OCI-LY1 (cell line): ENCODE data around the gene ADARB2.

Source experiments
- H2AFZ ChIP-seq: fragments of 200-600 bp; sonication (generic), shearing (Covaris generic); 2 replicates; pipeline ENCODE4 v1.6.0; 2014; ENCODE audit warnings: antibody characterized with exemption, mild to moderate bottlenecking, low read length
- H3F3A ChIP-seq: fragments of 200-600 bp; sonication (generic), shearing (Covaris generic); 2 replicates; pipeline ENCODE4 v1.6.0; 2014; ENCODE audit warnings: mild to moderate bottlenecking, antibody characterized with exemption, low read length, moderate library complexity; ENCODE audit not compliant: insufficient read depth
- H3K27ac ChIP-seq: fragments of 200-600 bp; sonication (generic); 2 replicates; pipeline ENCODE4 v1.5.1; 2014; ENCODE audit warnings: low read length, mixed run types, mild to moderate bottlenecking, low read depth; ENCODE audit not compliant: poor library complexity, severe bottlenecking
- H3K27me3 ChIP-seq: fragments of 200-600 bp; sonication (generic); 2 replicates; pipeline ENCODE4 v1.6.0; 2014; ENCODE audit warnings: antibody characterized with exemption, mild to moderate bottlenecking, low read length, moderate library complexity; ENCODE audit not compliant: insufficient read depth
- H3K36me3 ChIP-seq: fragments of 200-600 bp; sonication (generic); 2 replicates; pipeline ENCODE4 v1.6.1; 2014; ENCODE audit warnings: mild to moderate bottlenecking, antibody characterized with exemption, low read length, moderate library complexity, mixed read lengths; ENCODE audit not compliant: insufficient read depth
- H3K4me1 ChIP-seq: fragments of 200-600 bp; sonication (generic); 2 replicates; pipeline ENCODE4 v1.5.1; 2014; ENCODE audit warnings: mild to moderate bottlenecking, low read length, moderate library complexity; ENCODE audit not compliant: insufficient read depth, severe bottlenecking
- H3K4me2 ChIP-seq: fragments of 200-600 bp; sonication (generic), shearing (Covaris generic); 2 replicates; pipeline ENCODE4 v1.6.1; 2014; ENCODE audit warnings: low read length
- H3K4me3 ChIP-seq: fragments of 200-600 bp; sonication (generic); 2 replicates; pipeline ENCODE4 v1.5.1; 2014; ENCODE audit warnings: low read length, low read depth, mild to moderate bottlenecking, mixed read lengths; ENCODE audit not compliant: poor library complexity, severe bottlenecking
- H3K79me2 ChIP-seq: fragments of 200-600 bp; shearing (Covaris generic); 2 replicates; pipeline ENCODE4 v1.6.1; 2016; ENCODE audit warnings: mixed run types, low read length, mixed read lengths; ENCODE audit not compliant: insufficient read depth
- H3K9ac ChIP-seq: fragments of 200-600 bp; sonication (generic), shearing (Covaris generic); 2 replicates; pipeline ENCODE4 v1.6.1; 2014; ENCODE audit warnings: mild to moderate bottlenecking, low read length, mixed read lengths
- H3K9me2 ChIP-seq: fragments of 200-600 bp; sonication (generic), shearing (Covaris generic); 2 replicates; pipeline ENCODE4 v1.6.1; 2014; ENCODE audit warnings: low read depth, mild to moderate bottlenecking, low read length, mixed read lengths
- H3K9me3 ChIP-seq: fragments of 200-600 bp; shearing (Covaris generic); 2 replicates; pipeline ENCODE4 v1.6.1; 2014; ENCODE audit warnings: low read length, mixed read lengths
- H4K20me1 ChIP-seq: fragments of 200-600 bp; sonication (generic), shearing (Covaris generic); 2 replicates; pipeline ENCODE4 v1.6.0; 2016; ENCODE audit warnings: mild to moderate bottlenecking, low read length; ENCODE audit not compliant: insufficient read depth
- EZH2 ChIP-seq: fragments of 200-600 bp; sonication (generic), shearing (Covaris generic); IDR thresholded peaks from 2 replicates; pipeline ENCODE4 v1.8.0; 2017; ENCODE audit warnings: borderline replicate concordance, mixed run types, mild to moderate bottlenecking, antibody characterized with exemption, low read length, moderate library complexity, mixed read lengths
- TF ChIP-seq, protein P1 (sequence below): fragments of 200-600 bp; sonication (generic), shearing (Covaris generic); IDR thresholded peaks from 2 replicates; pipeline ENCODE4 v1.5.1; 2017; ENCODE audit warnings: mild to moderate bottlenecking, antibody characterized with exemption, low read length, moderate library complexity, mixed read lengths

ADARB2 gene

DNA sequence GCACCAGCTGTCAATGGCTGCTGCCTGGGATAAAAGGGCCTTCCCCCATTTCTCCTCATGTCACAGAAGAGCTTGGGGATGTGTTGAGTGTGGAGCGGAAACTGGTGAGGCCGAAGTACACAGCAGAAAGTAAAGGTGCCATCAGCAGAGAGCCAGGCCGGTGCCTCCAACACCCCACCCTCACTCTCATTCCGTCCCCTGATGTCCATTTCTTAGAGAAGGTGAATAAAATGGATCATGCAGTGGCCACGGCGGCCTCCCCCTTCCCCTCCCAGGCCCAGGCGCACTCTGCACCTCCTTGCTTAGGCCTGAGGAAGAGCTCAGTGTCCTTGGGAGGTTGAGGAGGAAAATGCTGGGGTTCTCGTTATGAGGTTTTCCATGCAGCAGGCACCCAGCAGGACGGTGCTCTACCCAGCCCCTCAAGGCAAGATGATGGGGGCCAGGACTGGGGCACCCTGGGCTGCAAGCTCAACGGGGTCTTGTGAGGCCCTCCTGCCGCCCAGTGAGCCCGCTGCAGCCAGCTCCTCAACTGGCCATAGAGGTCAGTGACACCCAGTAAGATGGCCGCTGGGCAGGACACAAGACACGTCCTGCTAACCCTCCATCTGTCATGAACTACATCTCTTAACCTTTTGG, 163.9 kb downstream of the ADARB2 start:
- H4K20me1 ChIP-seq: no peaks in the 10 kb centered on the region
- H3K9me2 ChIP-seq: no peaks in the 10 kb centered on the region
- no peak overlapping the region for H2AFZ ChIP-seq
- H3F3A ChIP-seq: 0 out of 2 replicates have a peak, but pooled peaks cover 7% of the 10 kb centered on the region
- no peaks in the 10 kb centered on the region for H3K36me3 ChIP-seq
- H3K4me2 ChIP-seq: no peak overlapping the region; the same call in 1 of the 2 replicates
- H3K79me2 ChIP-seq: no peaks in the 10 kb centered on the region
- no peaks in the 10 kb centered on the region for H3K27me3 ChIP-seq
- H3K4me1 ChIP-seq: peaks cover 77% of the 10 kb centered on the region
- no peak overlapping the region for H3K27ac ChIP-seq
- no peak overlapping the region for H3K4me3 ChIP-seq
- H3K9ac ChIP-seq: no peak overlapping the region
- TF ChIP-seq, protein P1, sequence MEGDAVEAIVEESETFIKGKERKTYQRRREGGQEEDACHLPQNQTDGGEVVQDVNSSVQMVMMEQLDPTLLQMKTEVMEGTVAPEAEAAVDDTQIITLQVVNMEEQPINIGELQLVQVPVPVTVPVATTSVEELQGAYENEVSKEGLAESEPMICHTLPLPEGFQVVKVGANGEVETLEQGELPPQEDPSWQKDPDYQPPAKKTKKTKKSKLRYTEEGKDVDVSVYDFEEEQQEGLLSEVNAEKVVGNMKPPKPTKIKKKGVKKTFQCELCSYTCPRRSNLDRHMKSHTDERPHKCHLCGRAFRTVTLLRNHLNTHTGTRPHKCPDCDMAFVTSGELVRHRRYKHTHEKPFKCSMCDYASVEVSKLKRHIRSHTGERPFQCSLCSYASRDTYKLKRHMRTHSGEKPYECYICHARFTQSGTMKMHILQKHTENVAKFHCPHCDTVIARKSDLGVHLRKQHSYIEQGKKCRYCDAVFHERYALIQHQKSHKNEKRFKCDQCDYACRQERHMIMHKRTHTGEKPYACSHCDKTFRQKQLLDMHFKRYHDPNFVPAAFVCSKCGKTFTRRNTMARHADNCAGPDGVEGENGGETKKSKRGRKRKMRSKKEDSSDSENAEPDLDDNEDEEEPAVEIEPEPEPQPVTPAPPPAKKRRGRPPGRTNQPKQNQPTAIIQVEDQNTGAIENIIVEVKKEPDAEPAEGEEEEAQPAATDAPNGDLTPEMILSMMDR: no peak
- no peak for TF ChIP-seq EZH2
- H3K9me3 ChIP-seq: no peaks in the 10 kb centered on the region

DNA sequence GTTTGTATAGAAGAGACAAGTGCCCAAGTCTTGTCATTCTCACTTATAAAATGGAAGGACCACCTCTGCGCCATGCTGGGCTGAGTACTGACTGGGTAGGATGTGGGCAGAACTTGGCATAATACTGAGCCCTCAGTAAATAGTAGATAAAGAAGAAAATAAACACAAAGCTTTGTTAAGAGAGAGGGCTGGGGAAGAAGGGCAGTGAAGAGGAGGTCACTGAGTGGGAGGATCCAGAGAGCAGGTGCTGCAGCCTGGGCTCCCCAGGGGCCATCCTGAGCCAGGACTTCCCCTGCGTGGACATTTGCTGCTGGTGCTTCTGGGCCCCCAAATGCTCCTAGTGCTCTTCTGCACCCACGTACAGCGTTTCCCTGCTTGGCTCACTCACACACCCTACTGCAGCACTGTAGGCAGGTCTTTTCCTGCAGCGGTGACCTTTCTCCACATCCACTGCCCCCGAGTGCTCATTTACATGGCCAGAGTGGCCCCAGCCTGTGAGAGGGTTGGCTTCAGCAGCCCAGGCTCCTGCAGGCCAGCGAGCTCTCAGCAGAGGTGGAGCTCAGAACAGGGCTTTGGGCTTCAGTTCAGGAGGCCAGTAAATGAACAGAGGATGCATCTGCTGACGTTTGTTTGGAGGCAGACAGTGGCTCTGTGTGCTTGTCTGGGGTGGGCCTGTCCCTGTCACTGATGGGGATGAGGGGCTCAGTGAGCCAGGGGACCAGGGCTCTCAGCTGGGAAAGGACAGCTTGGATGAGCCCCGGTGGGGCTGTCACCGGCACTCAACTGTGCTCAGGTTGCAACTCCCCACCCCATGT, 164.6 kb downstream of the ADARB2 start:
- H3K4me1 ChIP-seq: peaks cover 77% of the 10 kb centered on the region
- H3F3A ChIP-seq: 0 out of 2 replicates have a peak, but pooled peaks cover 7% of the 10 kb centered on the region
- no peaks in the 10 kb centered on the region for H3K36me3 ChIP-seq
- no peak overlapping the region for H3K9ac ChIP-seq
- H3K9me2 ChIP-seq: no peaks in the 10 kb centered on the region
- H3K4me3 ChIP-seq: no peak overlapping the region
- H3K4me2 ChIP-seq: no peak overlapping the region; the same call in 1 of the 2 replicates
- TF ChIP-seq, protein P1: no peak
- no peak for TF ChIP-seq EZH2
- H4K20me1 ChIP-seq: no peaks in the 10 kb centered on the region
- no peak overlapping the region for H3K27ac ChIP-seq
- H2AFZ ChIP-seq: no peak overlapping the region
- H3K79me2 ChIP-seq: no peaks in the 10 kb centered on the region
- H3K27me3 ChIP-seq: no peaks in the 10 kb centered on the region
- no peaks in the 10 kb centered on the region for H3K9me3 ChIP-seq

DNA sequence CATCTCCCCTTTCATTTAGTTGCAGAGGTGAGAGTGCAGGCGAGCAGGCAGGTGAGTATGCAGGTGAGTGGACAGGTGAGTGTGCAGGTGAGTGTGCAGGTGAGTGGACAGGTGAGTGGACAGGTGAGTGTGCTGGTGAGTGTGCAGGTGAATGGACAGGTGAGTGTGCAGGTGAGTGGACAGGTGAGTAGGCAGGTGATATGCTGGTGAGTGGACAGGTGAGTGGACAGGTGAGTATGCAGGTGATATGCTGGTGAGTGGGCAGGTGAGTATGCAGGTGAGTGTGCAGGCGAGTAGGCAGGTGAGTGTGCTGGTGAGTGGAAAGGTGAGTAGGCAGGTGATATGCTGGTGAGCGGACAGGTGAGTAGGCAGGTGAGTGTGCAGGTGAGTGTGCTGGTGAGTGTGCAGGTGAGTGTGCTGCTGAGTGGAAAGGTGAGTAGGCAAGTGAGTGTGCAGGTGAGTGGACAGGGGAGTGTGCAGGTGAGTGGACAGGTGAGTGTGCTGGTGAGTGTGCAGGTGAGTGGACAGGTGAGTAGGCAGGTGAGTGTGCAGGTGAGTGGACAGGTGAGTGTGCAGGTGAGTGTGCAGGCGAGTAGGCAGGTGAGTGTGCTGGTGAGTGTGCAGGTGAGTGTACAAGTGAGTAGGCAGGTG, 165.6 kb downstream of the ADARB2 start:
- H3K4me2 ChIP-seq: no peak overlapping the region
- H3K79me2 ChIP-seq: no peaks in the 10 kb centered on the region

More for the DNA sequence above, 165.6 kb downstream of the ADARB2 start:
- H3K36me3 ChIP-seq: no peaks in the 10 kb centered on the region
- H3K9ac ChIP-seq: no peak overlapping the region
- H2AFZ ChIP-seq: no peak overlapping the region
- 0 out of 2 replicates have a peak, but pooled peaks cover 7% of the 10 kb centered on the region for H3F3A ChIP-seq
- H3K9me3 ChIP-seq: no peaks in the 10 kb centered on the region
- no peak for TF ChIP-seq EZH2
- TF ChIP-seq, protein P1: no peak
- no peaks in the 10 kb centered on the region for H3K27me3 ChIP-seq
- no peaks in the 10 kb centered on the region for H3K9me2 ChIP-seq
- H3K27ac ChIP-seq: no peak overlapping the region
- H3K4me1 ChIP-seq: peaks cover 72% of the 10 kb centered on the region
- H3K4me3 ChIP-seq: no peak overlapping the region
- no peaks in the 10 kb centered on the region for H4K20me1 ChIP-seq
